GM10847 (cell line): ENCODE data around the gene POTEJ.
"Not testable (repeated sequence)": the region's sequence is repeated elsewhere in the genome, so short reads cannot be mapped to it uniquely, and the experiment has no call there.

ENCODE experiments used
- POLR2A ChIP-seq: IDR thresholded peaks from 2 replicates; pipeline ENCODE4 v1.6.1; 2011; ENCODE audit not compliant: insufficient read length; ENCODE audit errors: extremely low read depth

The POTEJ gene

DNA sequence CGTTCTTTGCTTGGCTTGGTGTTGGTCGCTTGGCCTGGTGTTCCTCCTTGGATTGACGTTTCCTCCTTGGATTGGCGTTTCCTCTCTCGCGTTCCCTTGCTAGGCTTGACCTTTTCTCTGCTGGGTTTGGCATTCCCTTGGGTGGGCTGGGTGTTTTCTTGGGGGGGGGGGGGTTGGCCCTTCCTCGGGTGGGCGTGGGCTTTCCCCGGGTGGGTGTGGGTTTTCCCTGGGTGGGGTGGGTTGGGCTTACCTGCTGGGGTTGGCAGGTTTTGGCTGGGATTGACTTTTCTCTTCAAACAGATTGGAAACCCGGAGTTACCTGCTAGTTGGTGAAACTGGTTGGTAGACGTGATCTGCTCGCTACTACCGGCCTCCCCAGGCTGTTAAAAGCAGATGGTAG, at the start of gene POTEJ:
Gene POTEJ, plus strand, starts transcription at position 301 of the 400 bp plus-strand sequence. Its CDS starts 93 bp downstream, at position 394.
- TF ChIP-seq POLR2A = not testable (repeated sequence)

DNA sequence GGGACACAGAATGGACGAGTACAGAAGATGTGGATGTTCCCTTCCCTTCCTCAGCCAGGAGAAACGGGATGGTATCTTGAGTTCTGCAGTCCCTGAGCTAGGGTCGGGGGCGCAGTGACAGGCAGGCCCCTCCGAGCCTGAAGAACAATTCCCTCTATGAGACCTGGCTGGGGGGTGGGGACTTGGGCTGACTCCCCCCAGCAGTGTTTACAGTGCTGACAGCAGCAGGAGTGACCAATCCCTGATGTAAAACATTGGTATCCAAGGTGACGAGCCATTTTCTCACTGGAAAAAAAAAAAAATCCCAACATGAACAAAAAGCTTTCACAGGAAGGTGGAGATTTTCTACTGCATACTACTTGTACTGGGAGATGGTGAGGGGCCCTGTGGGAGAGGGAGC, 11.8 kb upstream of the POTEJ start, which contains the start of gene CFC1:
Gene CFC1, minus strand, starts transcription at position 183 of the 400 bp plus-strand sequence. CDS start 288 bp downstream, outside the sequence.
- not testable (repeated sequence) for TF ChIP-seq POLR2A
